Measurements from ENCODE around the gene TLN1. TPM values are rescaled to one million over a fixed set of nuclear protein-coding genes. Genes with fewer than 3 reads are reported as not detected.

TLN1 gene
- total and polyA plus RNA-seq, 7 donors: 45.0 to 609 (median 354) TPM

- no peak for TF ChIP-seq POLR2A (IDR thresholded peaks at IDR 0.05)
- Histone ChIP-seq H3K27ac (peak overlapping the region; percentile 90 to 97 (median 92)), H3K36me3 (peaks cover 13 to 50% (median 35%) of the 10 kb centered on the region in 4 donors), H3K4me1 (peaks cover 0 to 51% (median 49%) of the 10 kb centered on the region in 4 donors), H3K9me3 (no peaks in the 10 kb centered on the region), H3K4me3 (peak overlapping the region; percentile 87 to 97 (median 89)), H3K27me3 (no peaks in the 10 kb centered on the region)
- 1 to 3% methylated on average over 19 of the region's 19 CpGs for WGBS, 2 donors
- DNase-seq: no peak
- intact Hi-C loops (cut with DNase I): loop anchor here (5.0 to 10.0 kb wide), 4 partner anchors 63 to 1085 kb away; partner anchors contain the start of genes CCL27 and SPAG8
These were observed 17.7 kb upstream of the TLN1 start for GRCh38 chr9:35749515-35750255.

DNA sequence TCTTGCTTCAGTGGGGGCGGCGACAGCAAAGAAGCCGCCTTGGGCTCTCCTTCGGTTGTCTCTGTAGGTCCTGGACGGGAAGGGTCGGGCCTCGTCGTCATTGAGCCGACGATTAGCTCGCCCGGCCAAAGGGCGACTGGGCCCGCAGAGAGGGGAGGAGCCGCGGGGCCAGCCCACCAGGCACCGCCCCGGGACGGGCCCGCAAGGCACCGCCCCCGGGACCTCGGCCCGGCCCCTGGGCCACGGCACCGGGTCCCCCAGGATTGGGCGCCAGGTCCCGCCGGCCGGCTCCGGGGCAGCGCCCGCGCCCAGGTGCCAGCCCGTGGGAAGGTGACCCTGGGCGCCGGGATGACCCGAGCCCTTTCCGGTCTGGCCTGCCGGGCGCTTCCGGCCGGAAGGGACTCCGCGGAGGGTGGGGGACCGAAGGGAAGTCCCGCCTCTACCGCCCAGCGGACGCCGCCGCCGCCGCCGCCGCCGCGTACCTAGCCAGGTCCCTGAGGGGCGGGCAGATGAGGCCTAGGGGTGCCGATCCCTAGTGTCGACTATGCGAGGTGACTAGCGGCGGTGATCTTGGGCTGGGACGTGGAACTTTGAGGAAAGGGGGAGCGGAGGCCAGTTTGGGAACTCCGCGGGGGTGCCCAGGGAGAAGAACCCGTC lies 17.0 kb upstream of the TLN1 start, which contains the start of the genes GBA2 and RGP1:
Gene GBA2, minus strand, starts transcription at position 371 of the 657 bp plus-strand sequence. CDS start 524 bp downstream, outside the sequence.
Gene RGP1, plus strand, starts transcription at position 430 of the 657 bp plus-strand sequence. CDS start 469 bp downstream, outside the sequence.
- H3K27me3 ChIP-seq: no peaks in the 10 kb centered on the region
- peaks cover 18 to 50% (median 41%) of the 10 kb centered on the region in 4 donors for H3K36me3 ChIP-seq
- no peaks in the 10 kb centered on the region for H3K9me3 ChIP-seq
- TF ChIP-seq POLR2A (IDR thresholded peaks at IDR 0.05) (peak; percentile 34 to 62), CTCF (IDR thresholded peaks at IDR 0.05) (no peak), POLR2AphosphoS5 (IDR thresholded peaks at IDR 0.05) (peak; percentile 61 to 89 (median 84))
- peaks cover 0 to 58% (median 56%) of the 10 kb centered on the region in 4 donors for H3K4me1 ChIP-seq
- WGBS, 2 donors: 0% methylated on average over 69 of the region's 69 CpGs
- peak within 1 kb of the TSS; percentile 90 to 97 (median 92) for H3K27ac ChIP-seq
- intact Hi-C loops (cut with DNase I): loop anchor here (5.0 to 10.0 kb wide), 4 partner anchors 63 to 1084 kb away; partner anchors contain the start of genes CCL27 and SPAG8
- peak; percentile 92 for DNase-seq
- peak within 1 kb of the TSS; percentile 87 to 97 (median 89) for H3K4me3 ChIP-seq

DNA sequence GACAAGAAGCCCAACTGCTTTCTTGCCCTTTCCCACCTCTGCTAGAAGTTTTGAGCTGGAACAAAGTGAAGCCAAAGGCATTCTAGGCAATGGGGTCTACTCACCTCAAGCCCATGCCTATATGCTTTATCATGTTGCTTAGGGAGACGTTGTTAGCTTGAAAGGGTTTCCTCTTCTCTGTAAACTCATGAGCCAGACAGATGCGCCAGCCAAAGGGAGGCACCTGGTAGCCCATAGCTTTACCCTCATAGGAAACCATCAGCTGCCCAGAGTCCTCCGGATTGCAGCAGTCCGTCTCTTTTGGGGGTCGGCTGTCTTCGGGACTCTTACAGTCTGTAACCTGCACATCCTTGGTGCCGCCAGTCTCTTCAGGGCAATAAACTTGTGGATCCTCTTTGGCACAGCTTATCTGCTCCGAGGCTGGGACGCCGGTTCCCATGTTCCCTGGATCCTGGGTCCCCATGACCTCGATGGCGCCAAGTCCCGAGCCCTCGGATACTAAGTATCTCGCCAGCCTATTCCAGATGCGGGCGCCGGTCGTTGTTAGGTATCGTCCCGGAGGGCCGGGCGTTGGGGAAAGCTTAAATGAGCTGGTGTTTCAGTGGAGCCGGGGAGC lies 16.4 kb upstream of the TLN1 start:
- WGBS, 2 donors: 0 to 1% methylated on average over 24 of the region's 24 CpGs
- Histone ChIP-seq H3K4me1 (peaks cover 0 to 65% (median 60%) of the 10 kb centered on the region in 4 donors), H3K4me3 (peak overlapping the region; percentile 87 to 97 (median 89)), H3K9me3 (no peaks in the 10 kb centered on the region), H3K27me3 (no peaks in the 10 kb centered on the region), H3K27ac (peak overlapping the region; percentile 90 to 97 (median 92)), H3K36me3 (peaks cover 17 to 50% (median 41%) of the 10 kb centered on the region in 4 donors)
- intact Hi-C loops (cut with DNase I): loop anchor here (5.0 to 10.0 kb wide), 4 partner anchors 64 to 1084 kb away; partner anchors contain the start of genes CCL27 and SPAG8
- DNase-seq: no peak
- TF ChIP-seq EP300 (IDR thresholded peaks at IDR 0.05) (no peak), POLR2AphosphoS5 (IDR thresholded peaks at IDR 0.05) (no peak), POLR2A (IDR thresholded peaks at IDR 0.05) (peak in 1 of 2 donors; percentile 14), CTCF (IDR thresholded peaks at IDR 0.05) (no peak)

DNA sequence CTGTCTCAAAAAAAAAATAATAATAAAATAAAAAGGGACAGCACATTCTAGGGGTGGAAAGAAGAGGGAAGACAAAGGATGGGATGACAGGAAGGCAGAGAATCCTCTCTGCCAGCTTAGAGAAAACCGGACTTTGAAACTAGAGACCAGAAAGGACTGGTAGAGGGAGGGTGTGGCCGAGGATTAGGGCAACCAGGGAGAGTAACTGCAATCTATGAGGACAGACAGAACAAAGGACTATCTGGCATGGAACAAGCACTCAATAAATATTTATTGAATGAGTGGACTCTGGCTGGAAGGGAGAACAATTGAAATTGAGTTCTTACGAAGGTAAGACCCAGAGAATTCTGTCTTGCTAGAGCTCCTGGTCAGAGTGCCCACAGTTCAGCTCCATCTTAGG lies 14.6 kb upstream of the TLN1 start:
- Histone ChIP-seq H3K4me3 (peak overlapping the region; percentile 87 to 97 (median 89)), H3K27me3 (no peaks in the 10 kb centered on the region), H3K27ac (peak overlapping the region; percentile 90 to 97 (median 92)), H3K36me3 (peaks cover 13 to 50% (median 39%) of the 10 kb centered on the region in 4 donors), H3K4me1 (peaks cover 0 to 71% (median 64%) of the 10 kb centered on the region in 4 donors), H3K9me3 (no peaks in the 10 kb centered on the region)
- 10 to 61% methylated on average over 3 of the region's 3 CpGs for WGBS, 2 donors
- no peak for DNase-seq
- intact Hi-C loops (cut with DNase I): loop anchor here (5.0 to 10.0 kb wide), 4 partner anchors 66 to 1082 kb away; partner anchors contain the start of genes CCL27 and SPAG8
- TF ChIP-seq EP300 (IDR thresholded peaks at IDR 0.05): no peak
- TF ChIP-seq POLR2AphosphoS5 (IDR thresholded peaks at IDR 0.05): no peak

DNA sequence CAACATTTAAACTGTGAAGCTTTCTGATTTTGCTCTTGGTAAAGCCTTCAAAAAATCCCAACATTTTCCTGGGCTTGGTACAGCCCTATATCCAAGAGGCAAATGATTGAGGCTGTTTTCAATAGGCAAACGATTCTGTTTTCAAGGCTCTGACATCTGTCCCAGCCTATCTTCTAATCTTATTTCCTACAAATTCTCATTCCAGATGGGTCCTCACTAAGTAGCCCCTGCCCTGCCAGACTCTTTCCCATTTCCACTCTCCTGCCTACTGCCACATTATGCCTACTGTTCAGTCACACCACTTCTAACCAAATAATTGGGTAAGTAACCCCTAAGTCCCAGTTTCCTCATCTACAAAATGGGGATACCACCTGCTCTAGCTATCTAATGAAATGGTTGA lies 13.6 kb upstream of the TLN1 start:
- peak overlapping the region in 2 of 4 donors; percentile 87 to 88 for H3K4me3 ChIP-seq
- WGBS, 2 donors: 23 to 83% methylated on average over 1 of the region's 1 CpG

More for the DNA sequence above, 13.6 kb upstream of the TLN1 start:
- DNase-seq: no peak
- Histone ChIP-seq H3K27me3 (no peaks in the 10 kb centered on the region), H3K4me1 (peaks cover 0 to 68% (median 61%) of the 10 kb centered on the region in 4 donors), H3K9me3 (no peaks in the 10 kb centered on the region), H3K27ac (peak overlapping the region; percentile 90 to 97 (median 92)), H3K36me3 (peaks cover 15 to 50% (median 39%) of the 10 kb centered on the region in 4 donors)
- TF ChIP-seq CTCF (IDR thresholded peaks at IDR 0.05) (no peak), POLR2AphosphoS5 (IDR thresholded peaks at IDR 0.05) (no peak), EP300 (IDR thresholded peaks at IDR 0.05) (no peak), POLR2A (IDR thresholded peaks at IDR 0.05) (no peak)
- intact Hi-C loops (cut with DNase I): loop anchor here (5.0 to 10.0 kb wide), 4 partner anchors 67 to 1081 kb away; partner anchors contain the start of genes CCL27 and SPAG8
